HTR-8/SVneo (cell line): ENCODE results near the gene REEP1.
"Not testable (repeated sequence)": the region's sequence is repeated elsewhere in the genome, so short reads cannot be mapped to it uniquely, and the experiment has no call there.

ENCODE experiments used
- DNase-seq: peaks from one replicate; pipeline ENCODE4 v3.0.0; 2011; ENCODE audit warnings: low spot score, mixed read lengths; ENCODE audit not compliant: insufficient read length
- FAIRE-seq: peaks from 2 replicates; lab custom pipeline; 2011; peaks lifted over from hg19 to GRCh38; lab: Jason Lieb, UNC

REEP1 gene

DNA sequence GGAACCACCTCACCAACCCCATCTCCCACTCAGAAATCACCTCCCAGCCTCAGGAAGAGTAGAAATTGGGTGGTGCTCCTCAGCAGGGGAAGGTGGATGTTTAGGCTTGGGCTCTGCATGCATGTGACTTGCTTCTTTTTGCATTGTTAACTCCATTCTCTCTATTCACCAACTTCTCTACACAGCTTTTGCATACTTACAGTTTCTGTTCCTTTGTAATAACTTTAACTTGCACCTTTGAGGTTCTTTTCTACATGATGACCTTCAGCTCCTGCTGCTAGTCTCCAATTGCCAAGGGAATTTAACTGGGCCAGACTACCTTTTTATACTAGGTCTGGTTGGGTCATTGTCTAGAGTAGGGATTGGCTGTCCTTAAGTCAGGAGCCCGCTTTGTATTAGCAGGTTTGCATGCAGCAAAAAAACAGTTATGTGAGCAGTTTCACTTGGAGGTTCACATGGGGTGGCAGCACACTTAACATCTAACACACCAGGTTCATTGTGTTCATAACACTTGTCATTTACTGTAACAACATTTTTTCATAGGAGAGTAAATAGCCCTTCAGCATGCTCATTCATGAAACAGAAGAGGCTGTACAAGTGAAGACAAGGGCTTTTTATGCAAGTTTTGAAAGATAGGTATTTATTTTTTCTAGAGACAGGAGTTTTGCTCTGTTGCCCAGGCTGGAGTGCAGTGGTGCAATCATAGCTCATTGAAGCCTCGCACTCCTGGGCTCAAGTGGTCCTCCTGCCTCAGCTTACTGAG is 126.2 kb downstream of the REEP1 start:
- no peak for FAIRE-seq
- DNase-seq = no peak

DNA sequence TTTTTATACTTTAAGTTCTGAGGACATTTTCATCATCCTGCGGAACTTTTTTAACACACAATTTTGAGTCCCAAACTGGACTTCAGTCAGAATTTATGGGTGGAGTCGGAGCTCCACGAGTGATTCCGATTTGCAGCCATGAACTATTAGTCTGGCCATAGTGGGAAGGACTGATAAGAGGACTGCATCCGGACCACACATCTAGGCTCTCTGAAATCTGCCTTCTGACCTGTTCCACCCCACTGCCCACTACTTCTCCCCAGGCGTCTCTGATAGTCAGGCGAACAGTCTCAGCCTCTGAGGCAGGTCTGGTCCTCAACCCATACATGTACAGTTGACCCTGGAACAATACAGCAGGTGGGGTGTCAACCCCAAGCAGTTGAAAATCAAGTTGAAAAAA is 133.0 kb downstream of the REEP1 start:
- DNase-seq (no peak), FAIRE-seq (no peak)

DNA sequence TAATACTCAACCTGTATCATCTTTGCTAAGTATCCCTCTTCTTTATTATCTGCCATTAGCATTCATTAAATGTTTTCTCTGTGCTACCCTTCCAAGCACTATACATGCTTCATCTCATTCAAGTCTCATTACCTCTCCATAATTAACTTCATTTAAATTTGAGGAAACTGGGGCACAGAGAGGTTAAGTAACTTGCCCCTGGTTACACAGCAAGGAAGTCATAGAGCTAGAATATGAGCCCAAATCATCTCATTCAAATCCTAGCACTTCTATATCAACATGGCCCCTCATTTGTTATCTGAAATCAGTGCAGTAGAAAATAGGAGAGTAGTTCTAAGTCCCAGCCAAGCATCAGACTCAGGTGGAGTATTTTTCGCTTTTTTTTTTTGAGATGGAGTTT is 133.8 kb downstream of the REEP1 start:
- FAIRE-seq (no peak), DNase-seq (no peak)

DNA sequence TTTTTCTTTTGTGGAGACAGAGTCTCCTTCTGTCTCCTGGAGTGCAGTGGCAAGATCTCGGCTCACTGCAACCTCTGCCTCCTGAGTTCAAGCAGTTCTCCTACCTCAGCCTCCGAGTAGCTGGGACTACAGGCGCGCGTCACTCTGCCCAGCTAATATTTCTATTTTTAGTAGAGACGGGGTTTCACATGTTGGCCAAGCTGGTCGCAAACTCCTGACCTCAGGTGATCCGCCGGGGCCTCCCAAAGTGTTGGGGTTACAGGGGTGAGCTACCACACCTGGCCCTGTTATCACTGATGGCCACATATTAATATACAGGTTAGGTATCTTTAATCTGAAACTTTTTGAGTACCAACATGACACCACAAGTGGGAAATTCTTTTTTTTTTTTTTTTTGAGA is 134.7 kb downstream of the REEP1 start:
- no peak for FAIRE-seq

DNA sequence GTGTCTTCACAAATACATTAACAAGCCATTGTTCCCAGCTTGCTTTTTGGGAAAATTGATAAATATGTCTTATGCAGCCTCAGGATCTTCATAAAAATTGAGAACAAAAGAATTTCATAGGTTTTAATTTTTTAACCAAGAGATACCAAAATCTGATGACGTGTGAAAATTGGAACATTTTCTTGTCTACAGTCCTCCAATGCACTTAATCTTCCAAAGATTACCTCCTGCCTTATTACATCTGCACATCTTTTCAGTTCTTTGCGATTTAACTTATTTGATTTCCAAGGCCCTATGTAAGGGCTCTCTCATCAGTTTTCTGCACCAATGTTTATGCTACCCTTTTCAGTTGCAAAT is 135.1 kb downstream of the REEP1 start:
- DNase-seq = no peak
- FAIRE-seq = no peak

More for the DNA sequence above, 134.7 kb downstream of the REEP1 start:
- no peak for DNase-seq

DNA sequence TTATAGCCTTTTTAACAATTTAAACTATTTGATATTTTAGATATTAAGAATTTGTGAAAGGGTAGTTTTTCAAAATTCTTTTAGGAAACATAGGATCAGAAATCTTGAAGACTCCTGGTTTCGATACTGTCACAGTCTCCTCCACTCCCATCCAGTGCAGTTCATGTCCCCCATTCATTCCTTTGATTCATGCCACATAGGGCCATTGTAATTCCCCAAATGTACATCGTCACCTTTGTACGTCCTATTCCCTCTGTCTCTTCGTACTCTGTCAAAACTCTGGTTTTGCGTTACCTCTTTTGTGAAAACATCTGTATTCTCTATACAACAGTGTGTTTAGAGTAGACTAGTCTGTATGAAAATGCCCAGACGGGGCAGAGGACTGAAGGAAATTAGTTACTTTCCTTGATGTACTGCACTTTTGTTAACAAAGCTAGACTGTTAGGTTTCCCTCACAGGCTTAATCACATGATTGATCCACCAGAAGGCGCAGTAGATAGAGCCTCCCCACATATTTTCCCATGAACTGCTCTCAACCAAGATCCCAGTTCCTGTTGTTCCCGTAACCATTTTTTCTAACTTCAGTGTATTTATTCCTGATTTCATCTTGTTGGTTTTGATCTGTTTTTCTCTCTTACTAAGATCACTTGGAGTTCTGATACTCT is 135.6 kb downstream of the REEP1 start:
- DNase-seq = no peak
- no peak for FAIRE-seq

DNA sequence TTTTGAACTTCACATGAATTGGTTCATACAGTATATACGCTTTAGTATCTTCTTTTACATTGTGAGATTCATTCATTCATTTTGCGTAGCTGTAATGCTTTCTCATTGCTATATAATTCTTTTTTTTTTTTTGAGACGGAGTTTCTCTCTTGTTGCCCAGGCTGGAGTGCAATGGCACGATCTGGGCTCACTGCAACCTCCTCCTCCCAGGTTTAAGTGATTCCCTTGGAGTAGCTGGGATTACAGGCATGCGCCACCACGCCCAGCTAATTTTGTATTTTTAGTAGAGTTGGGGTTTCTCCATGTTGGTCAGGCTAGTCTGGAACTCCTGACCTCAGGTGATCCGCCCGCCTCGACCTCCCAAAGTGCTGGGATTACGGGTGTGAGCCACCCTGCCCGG is 136.9 kb downstream of the REEP1 start:
- DNase-seq, FAIRE-seq: not testable (repeated sequence)

DNA sequence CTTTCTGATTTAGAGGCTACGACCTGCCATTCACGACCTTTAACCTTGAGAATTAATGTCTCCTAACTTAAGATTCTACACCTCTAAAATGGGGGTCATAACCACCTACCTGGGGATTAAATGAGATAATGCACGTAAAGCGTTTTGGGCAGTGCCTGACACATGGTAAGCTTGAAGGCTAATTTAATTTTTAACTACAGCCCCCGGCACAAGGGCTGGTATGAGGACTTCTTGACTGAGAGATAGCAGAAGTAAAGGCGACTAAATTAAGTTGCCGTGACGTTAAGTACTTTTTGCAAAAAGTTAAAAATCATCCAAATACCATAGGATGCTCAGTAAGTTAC is 137.6 kb downstream of the REEP1 start:
- DNase-seq (no peak), FAIRE-seq (no peak)

DNA sequence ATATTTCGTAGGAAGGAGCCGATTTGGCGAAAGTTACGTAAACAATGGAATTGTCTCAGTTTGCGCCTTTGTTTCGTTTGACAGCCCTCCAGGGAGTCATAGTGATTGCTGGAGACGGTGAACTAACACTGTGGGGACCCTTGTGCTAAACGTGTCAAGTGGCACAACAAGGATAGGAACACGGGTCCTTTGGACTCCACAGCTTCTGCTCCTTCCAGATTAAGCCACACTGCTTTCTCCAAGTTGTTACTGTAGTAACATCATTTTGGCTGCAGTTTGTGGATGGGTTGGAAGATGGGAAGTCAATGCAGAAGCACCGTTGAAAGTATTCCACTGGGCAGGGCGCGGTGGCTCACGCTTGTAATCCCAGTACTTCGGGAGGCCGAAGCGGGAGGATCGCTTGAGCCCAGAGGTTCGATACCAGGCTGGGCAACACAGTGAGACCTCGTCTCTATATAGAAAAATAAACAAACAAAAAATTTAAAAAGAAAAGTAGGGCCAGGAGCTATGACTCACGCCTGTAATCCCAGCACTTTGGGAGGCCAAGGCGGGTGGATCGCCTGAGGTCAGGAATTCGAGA is 141.5 kb downstream of the REEP1 start:
- FAIRE-seq (no peak), DNase-seq (no peak)

DNA sequence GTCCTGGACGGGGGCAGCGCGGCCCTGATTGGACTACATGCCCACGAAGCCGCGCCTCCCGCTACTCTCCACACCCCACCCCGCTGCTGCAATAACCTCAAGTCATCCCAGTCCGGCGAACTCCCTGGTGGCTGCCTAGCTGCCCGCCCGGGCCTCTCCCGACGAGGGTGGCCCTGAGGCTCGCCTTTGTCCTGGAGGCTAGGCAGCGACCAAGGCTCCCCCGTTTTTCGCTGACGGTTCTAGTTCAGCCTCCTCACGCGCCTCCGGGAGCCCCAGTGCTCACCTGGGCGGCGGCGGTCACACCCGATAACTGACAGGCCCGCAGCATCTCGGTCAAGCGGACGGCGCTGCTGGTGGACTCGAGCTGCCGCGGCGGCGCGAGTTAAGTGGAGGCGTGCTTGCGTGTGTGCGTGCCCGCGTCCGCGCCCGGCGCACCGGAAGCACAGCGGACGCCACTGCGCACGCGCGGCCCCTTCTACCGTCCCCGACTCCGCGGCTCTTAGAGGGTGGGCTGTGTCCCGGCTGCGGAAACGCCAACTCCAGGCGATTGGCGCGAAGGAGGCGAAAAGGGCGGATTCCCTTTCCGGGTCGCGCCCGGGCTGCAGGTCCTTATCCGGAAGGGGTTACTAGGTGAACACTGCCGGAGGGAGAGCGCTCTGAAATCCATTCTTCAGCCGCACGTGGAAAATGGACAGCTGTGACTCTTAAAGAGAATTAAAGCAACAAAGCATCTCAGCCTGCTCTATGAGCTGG is 142.2 kb downstream of the REEP1 start, which contains the start of gene IMMT:
Gene IMMT, minus strand, starts transcription at position 408 of the 753 bp plus-strand sequence. Its CDS starts 80 bp downstream, at position 328.
- peak; percentile 98 for DNase-seq
- peak; percentile 96 for FAIRE-seq

DNA sequence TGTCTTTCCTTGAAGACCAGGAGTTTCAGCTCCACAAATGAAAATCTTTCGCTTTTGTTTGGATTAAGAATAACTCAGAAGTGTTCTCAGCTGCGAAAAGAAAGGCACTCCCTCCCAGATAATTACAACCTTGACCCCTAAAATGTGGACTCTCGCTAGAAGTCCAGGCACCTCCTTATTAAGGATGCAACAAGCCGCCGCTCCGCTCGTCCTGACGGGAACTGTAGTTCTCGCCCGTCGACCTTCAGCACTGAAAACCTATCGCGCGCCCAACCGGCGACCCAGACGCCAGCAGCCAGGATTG is 142.7 kb downstream of the REEP1 start:
- DNase-seq = no peak
- FAIRE-seq = no peak

DNA sequence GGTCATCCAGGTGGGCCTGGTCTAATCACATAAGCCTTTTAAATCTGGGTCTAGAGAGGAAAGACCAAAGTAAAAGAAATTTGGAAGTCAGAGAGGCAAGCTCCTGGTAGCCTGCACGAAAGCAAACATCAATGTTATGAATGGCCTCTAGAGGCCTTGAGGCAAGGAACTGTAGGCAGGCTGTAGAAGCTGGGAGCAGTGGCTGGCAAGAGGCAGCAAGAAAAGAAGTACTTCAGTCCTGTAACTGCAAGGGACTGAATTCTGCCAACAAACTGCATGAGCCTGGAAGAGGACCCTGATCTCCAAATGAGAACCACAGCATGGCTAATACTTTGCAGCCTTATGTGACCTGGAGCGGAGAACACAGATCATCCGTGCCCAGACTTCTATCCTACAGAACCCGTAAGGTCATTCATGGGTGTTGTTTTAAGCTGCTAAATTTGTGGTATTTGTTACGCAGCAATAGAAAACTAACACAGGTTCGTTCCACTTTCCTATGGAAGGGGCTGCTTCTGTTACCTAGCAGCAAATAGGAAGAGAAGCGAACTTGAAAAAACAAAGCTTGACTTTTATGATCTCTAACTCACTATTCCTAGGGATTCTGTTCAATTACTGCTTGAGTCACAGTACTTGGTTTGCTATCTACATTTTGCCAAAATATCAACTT is 143.4 kb downstream of the REEP1 start:
- no peak for DNase-seq

DNA sequence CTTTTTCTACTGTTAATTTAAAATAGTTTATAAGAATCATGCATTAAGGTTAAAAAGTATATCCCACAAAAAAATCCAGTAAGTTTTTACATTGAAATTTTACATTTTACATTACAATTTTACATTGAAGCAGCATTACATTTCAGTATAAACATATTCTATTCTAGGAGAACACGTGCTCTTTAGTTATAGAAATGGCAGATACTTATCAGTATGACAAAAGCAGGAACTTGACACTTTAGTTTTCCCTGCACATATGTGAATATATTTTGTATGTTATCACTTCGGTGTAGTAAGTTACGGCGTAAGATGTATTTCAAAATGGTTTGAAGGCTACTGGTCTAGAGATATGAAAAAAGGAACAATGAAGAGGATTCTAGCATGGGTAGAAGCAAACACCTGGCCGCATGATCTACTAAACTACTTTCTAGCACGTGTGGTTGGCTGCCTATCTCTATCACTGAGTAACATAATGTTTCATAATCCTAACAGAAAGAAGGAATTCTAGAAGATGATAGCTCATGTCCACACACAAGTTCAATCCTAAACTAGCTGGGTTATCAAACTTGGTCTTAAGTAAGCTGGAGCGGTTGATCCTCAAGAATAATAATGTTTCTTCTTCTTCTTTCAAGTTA is 147.5 kb downstream of the REEP1 start:
- no peak for DNase-seq
- FAIRE-seq = no peak

More for the DNA sequence above, 143.4 kb downstream of the REEP1 start:
- no peak for FAIRE-seq

DNA sequence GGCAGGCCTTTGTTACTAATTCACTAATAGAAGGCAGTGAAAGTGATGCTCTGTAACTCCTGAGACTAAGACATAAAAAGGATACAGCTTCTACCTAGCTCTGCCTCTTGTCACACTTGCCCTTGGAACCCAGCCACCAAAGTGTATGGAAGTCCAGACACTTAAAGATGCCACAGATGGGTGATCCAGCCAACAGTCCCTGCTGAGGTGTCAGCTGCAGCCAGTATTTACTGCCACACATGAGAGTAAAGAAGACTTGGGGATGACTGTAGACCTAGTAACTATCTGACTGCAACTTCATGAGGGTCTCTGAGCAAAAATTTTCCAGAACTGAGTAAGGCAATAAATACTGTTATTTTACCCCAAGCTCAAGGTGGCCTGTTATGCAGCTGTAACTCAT is 151.0 kb downstream of the REEP1 start:
- FAIRE-seq (no peak), DNase-seq (no peak)

DNA sequence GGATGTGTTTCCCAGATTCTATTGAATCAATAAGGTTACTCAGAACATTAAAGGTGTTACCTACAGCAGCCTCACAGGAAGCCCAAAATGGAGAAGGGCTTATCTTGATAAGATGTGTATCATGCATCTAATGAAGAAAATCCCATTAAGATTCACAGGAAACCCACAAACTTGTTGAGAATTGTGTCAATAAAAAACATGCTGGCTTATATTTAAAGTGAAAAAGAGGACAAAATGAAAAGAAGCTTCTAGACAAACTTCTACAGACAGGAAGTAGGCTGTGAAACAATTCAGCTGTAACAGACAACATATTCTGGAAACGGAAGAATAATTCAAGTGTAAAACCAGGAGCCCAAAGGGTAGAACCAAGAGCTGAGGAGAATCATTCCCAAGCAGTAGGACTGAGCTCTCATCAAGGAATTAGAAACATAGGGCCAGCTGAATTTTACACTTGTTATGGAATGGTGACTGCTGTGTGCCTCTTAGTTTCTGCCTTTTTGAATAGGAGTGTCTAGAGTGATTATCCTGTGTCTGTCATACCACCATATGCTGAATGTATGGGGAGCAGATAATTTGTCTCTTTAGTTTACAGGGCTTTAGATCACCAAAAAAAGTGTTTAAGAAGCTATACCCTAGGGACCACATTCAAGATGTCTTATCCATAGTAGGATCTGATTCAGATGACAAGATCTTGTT is 151.8 kb downstream of the REEP1 start:
- DNase-seq (no peak), FAIRE-seq (no peak)

DNA sequence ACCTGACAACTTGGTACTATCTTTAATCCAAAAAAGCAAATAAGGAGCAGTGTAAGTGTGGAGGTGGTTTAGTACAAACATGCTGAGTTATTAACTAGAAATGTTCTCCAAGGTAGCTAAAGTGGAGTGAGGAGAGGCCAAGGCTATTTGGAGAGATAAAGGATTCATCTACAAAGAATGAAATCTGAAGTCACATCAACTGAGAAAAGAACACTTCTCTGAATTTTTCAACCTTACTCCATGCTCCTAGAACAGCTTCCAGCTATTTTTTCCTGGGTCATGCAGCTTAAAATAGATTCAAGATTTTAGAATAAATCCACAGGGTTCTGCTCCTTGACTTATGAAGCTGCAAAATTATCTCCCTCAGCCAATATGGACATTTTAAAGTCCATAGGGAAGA is 160.8 kb downstream of the REEP1 start:
- no peak for DNase-seq
- FAIRE-seq = no peak

DNA sequence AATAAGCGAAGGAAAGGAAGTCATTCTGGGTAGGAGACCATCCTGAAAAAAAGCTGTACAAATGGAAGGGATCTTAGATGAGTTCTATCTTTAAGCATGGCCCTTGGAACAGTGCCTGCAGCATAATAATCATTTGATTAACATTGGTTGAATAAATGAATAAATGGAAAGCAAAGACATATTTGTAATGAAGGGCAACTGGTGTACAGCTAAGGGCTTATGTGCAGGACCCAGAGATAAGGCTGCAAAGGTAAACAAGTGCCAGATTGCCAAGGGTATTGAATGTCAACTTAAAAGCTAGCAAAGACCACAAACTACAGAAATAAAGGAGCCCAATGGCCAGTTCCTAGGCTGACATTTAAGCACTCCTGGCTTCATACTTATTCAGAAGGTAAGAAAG is 161.6 kb downstream of the REEP1 start:
- no peak for DNase-seq
- FAIRE-seq = no peak

DNA sequence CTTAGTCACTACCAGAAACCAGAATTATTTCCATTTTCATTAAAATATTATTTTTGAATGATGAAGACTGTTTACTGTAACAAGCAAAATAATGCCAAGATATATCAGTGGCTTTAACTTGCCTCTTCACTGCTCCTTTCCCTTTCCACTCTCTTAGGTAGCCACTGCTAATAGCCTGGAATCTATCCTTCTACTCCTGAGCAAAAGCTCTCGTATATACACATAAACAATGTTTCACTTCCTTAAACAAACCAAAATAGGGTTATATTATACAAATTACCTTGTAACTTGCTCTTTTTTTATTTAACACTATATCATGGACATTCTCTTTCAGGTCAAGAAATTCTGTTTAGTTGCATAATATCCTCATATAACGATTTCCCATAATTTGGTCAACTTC is 163.0 kb downstream of the REEP1 start:
- DNase-seq (no peak), FAIRE-seq (no peak)

DNA sequence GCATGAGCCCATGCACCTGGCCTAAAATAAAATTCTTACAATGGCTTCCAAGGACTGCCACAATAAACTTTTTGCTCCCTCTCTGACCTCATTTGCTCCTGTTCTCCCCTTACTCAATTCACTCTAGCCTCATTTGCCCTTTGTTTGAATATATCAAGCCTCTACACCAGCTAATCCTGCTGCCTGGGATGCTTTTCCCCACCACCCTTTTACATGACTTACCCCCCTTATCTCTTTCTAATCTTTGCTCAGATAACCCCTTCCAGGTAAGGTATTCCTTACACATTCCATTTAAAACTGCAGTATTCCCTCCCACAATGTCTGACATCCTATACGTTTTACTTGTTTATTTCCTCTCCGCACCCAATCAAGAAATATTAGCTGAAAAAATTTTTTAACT is 164.8 kb downstream of the REEP1 start:
- DNase-seq (no peak), FAIRE-seq (peak; percentile 38)
